Measurements from ENCODE around the gene BORA. TPM values are rescaled to one million over a fixed set of nuclear protein-coding genes. Genes with fewer than 3 reads are reported as not detected.

BORA gene
- total and polyA plus RNA-seq, 2 of the 13 experiments (the other 11 are each of a cell fraction or from before 2014, with no cell fraction given), result 4.0 to 17.4 TPM

DNA sequence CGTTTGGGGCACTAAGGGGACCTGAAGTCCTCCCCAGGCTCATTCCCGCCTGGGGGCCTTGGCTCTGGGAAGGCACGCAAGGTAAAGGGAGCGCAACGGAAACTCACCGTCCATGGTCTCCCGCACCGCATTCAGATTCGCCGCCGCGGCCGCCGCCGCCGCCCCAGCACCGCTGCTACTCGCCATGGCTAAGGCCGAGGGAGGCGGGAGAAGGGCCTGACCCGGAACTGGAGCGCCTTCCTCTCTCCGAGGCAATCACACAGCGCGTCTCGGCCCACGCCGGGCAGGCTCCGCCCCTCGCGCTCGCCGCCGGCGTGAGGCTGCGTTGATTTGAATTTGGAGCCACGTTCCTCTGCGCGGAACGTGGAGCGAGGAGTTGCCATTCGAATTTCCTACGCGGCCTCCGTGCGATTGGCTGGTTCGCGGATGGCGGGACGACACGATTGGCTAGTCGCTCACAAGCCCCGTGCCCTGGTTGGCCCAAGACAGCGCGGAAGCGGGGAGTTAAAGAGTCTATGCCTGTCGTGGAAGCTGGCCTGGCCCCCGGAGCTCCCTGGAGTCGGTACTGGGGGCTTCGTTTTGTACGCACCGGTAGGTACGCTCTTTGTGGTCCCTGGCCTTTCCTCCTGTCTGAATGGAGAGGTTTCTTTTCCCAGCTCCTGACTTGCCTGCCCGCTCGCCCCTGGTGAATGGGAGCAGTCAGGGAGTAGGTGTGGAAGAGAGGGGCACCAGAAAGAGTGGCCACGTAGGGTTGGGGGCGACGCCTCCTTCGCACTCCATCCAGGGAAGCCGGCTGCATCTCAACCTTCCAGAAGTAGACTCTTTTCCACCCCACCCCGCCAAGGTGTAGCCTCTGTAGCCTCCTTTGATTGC is at the start of gene BORA, which contains the start of gene MZT1 (continued):
- TF ChIP-seq, protein P1, sequence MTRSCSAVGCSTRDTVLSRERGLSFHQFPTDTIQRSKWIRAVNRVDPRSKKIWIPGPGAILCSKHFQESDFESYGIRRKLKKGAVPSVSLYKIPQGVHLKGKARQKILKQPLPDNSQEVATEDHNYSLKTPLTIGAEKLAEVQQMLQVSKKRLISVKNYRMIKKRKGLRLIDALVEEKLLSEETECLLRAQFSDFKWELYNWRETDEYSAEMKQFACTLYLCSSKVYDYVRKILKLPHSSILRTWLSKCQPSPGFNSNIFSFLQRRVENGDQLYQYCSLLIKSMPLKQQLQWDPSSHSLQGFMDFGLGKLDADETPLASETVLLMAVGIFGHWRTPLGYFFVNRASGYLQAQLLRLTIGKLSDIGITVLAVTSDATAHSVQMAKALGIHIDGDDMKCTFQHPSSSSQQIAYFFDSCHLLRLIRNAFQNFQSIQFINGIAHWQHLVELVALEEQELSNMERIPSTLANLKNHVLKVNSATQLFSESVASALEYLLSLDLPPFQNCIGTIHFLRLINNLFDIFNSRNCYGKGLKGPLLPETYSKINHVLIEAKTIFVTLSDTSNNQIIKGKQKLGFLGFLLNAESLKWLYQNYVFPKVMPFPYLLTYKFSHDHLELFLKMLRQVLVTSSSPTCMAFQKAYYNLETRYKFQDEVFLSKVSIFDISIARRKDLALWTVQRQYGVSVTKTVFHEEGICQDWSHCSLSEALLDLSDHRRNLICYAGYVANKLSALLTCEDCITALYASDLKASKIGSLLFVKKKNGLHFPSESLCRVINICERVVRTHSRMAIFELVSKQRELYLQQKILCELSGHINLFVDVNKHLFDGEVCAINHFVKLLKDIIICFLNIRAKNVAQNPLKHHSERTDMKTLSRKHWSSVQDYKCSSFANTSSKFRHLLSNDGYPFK (CRISPR knock-in tag; IDR thresholded peaks at IDR 0.05; ENCODE audit: borderline replicate concordance), result peak; percentile 94
- TF ChIP-seq ARNTL (CRISPR knock-in tag; IDR thresholded peaks at IDR 0.05) (peak; percentile 30; the same call in 1 of the 2 replicates), NR2C2 (CRISPR knock-in tag; IDR thresholded peaks at IDR 0.05; ENCODE audit: borderline replicate concordance) (peak; percentile 98), ZNF782 (CRISPR knock-in tag; IDR thresholded peaks at IDR 0.05; ENCODE audit: borderline replicate concordance) (no peak; the same call in 1 of the 2 replicates), NFKB2 (CRISPR knock-in tag; IDR thresholded peaks at IDR 0.05; ENCODE audit: borderline replicate concordance) (peak; percentile 96; the same call in 1 of the 2 replicates), NR2F6 (IDR thresholded peaks at IDR 0.05) (no peak), NR2F6 (CRISPR knock-in tag; IDR thresholded peaks at IDR 0.05) (peak; percentile 35; the same call in 1 of the 2 replicates), ZBTB20 (CRISPR knock-in tag; IDR thresholded peaks at IDR 0.05; ENCODE audit: borderline replicate concordance, low read depth) (peak; percentile 87), ZFP36 (IDR thresholded peaks at IDR 0.05; ENCODE audit: borderline replicate concordance, low read depth, low read length, partially characterized antibody) (no peak), ZBTB42 (CRISPR knock-in tag; IDR thresholded peaks at IDR 0.05) (no peak; the same call in 1 of the 2 replicates), ISX (CRISPR knock-in tag; conservative IDR thresholded peaks at IDR 0.05) (no peak), ZNF556 (CRISPR knock-in tag; IDR thresholded peaks at IDR 0.05; ENCODE audit: borderline replicate concordance) (peak; percentile 54; the same call in 1 of the 2 replicates)
- TF ChIP-seq, protein P2, sequence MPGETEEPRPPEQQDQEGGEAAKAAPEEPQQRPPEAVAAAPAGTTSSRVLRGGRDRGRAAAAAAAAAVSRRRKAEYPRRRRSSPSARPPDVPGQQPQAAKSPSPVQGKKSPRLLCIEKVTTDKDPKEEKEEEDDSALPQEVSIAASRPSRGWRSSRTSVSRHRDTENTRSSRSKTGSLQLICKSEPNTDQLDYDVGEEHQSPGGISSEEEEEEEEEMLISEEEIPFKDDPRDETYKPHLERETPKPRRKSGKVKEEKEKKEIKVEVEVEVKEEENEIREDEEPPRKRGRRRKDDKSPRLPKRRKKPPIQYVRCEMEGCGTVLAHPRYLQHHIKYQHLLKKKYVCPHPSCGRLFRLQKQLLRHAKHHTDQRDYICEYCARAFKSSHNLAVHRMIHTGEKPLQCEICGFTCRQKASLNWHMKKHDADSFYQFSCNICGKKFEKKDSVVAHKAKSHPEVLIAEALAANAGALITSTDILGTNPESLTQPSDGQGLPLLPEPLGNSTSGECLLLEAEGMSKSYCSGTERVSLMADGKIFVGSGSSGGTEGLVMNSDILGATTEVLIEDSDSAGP (CRISPR knock-in tag; IDR thresholded peaks at IDR 0.05; ENCODE audit: borderline replicate concordance), result peak; percentile 94; the same call in 1 of the 2 replicates
- TF ChIP-seq, protein P3, sequence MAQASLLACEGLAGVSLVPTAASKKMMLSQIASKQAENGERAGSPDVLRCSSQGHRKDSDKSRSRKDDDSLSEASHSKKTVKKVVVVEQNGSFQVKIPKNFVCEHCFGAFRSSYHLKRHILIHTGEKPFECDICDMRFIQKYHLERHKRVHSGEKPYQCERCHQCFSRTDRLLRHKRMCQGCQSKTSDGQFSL (CRISPR knock-in tag; IDR thresholded peaks at IDR 0.05), result no peak
- TF ChIP-seq, protein P4, sequence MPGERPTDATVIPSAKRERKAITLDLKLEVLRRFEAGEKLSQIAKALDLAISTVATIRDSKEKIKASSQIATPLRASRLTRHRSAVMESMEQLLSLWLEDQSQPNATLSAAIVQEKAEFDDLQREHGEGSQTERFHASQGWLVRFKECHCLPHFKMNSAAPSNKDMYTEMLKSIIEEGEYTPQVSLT (CRISPR knock-in tag; IDR thresholded peaks at IDR 0.05; ENCODE audit: borderline replicate concordance, low read depth), result no peak
- TF ChIP-seq, protein P5, sequence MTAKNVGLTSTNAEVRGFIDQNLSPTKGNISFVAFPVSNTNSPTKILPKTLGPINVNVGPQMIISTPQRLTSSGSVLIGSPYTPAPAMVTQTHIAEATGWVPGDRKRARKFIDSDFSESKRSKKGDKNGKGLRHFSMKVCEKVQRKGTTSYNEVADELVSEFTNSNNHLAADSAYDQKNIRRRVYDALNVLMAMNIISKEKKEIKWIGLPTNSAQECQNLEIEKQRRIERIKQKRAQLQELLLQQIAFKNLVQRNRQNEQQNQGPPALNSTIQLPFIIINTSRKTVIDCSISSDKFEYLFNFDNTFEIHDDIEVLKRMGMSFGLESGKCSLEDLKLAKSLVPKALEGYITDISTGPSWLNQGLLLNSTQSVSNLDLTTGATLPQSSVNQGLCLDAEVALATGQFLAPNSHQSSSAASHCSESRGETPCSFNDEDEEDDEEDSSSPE (CRISPR knock-in tag; IDR thresholded peaks at IDR 0.05), result peak; percentile 99
